HepG2 (cell line): ENCODE results near the gene RBFOX1. TPM values are rescaled to one million over a fixed set of nuclear protein-coding genes. Genes with fewer than 3 reads are reported as not detected.

Experiments used
- ATAC-seq: fragments of 200-7000 bp; cut with Tn5 transposase; 3 replicates; pipeline ENCODE4 v1.9.1; 2020; ENCODE audit warnings: mild to moderate bottlenecking, moderate library complexity
- BruUV-seq: library from RNA; stranded (reverse); fragments of 400-500 nt; replicated peaks from 2 replicates; lab custom pipeline; 2021; lab: Mats Ljungman, UMichigan
- CTCF ChIA-PET: fragments of 300-600 bp; formaldehyde crosslinking; extraction: SDS; loops from one replicate; lab custom pipeline; 2021; ENCODE audit warnings: low total read pairs, inconsistent platforms, low intra/inter-chr PET ratio; lab: Yijun Ruan, JAX
- POLR2A ChIA-PET: fragments of 350-600 bp; sonication (Branson Sonifier 250); formaldehyde crosslinking; loops from one replicate; lab custom pipeline; 2020; ENCODE audit warnings: antibody characterized with exemption, inconsistent platforms; lab: Yijun Ruan, JAX
- DNase-seq: peaks from one replicate; pipeline ENCODE4 v3.0.0-alpha.2; 2015; ENCODE audit warnings: low spot score
- FAIRE-seq: peaks from 3 replicates; lab custom pipeline; 2011; peaks lifted over from hg19 to GRCh38; lab: Jason Lieb, UNC
- H2AFZ ChIP-seq: one replicate; pipeline ENCODE4 v1.6.1; 2011; ENCODE audit warnings: low read length, inconsistent platforms
- H3K27ac ChIP-seq: fragments of 300-600 bp; 3 replicates; pipeline ENCODE4 v1.8.0; 2011; ENCODE audit warnings: mixed run types, mild to moderate bottlenecking, mixed read lengths, low read length, inconsistent platforms; ENCODE audit not compliant: insufficient read depth; ENCODE audit errors: extremely low read length
- H3K27me3 ChIP-seq, 2 experiments: fragments of 200-600 bp in 1 of 2; 2 replicates in 1 of 2; 3 replicates in 1 of 2; pipeline versions ENCODE4 v1.6.0 to v1.8.0; 2011; ENCODE audit warnings: low read length in 2 of 2, mild to moderate bottlenecking in 2 of 2, moderate library complexity in 2 of 2, inconsistent platforms in 1 of 2; ENCODE audit not compliant: insufficient read depth in 2 of 2, control insufficient read depth in 1 of 2
- H3K36me3 ChIP-seq, 2 experiments: fragments of 200-600 bp in 1 of 2; replicated peaks in 1 of 2; 2 replicates in 1 of 2; 3 replicates in 1 of 2; pipeline versions ENCODE4 v1.5.1 to v1.8.0; 2011; ENCODE audit warnings: low read length in 2 of 2, inconsistent platforms in 1 of 2; ENCODE audit not compliant: insufficient read depth in 2 of 2, control insufficient read depth in 1 of 2
- H3K4me1 ChIP-seq: 2 replicates; pipeline ENCODE4 v1.5.1; 2012; ENCODE audit warnings: low read length, inconsistent platforms; ENCODE audit not compliant: insufficient read depth
- H3K4me2 ChIP-seq: 2 replicates; pipeline ENCODE4 v1.6.0; 2011; ENCODE audit warnings: low read depth, low read length, inconsistent platforms
- H3K4me3 ChIP-seq, 3 experiments: fragments of 200-600 bp in 1 of 3; sonication (generic), shearing (Covaris generic) in 1 of 3; replicated peaks in 1 of 3; 2 replicates each; pipeline ENCODE4 v1.5.1; 2011 to 2016; ENCODE audit warnings: low read length in 3 of 3, inconsistent platforms in 2 of 3, low read depth in 2 of 3, mild to moderate bottlenecking in 2 of 3, control low read depth in 1 of 3, mixed read lengths in 1 of 3; ENCODE audit not compliant: insufficient read depth in 1 of 3
- H3K79me2 ChIP-seq: one replicate; pipeline ENCODE4 v1.6.1; 2011; ENCODE audit warnings: low read length, inconsistent platforms; ENCODE audit not compliant: insufficient read depth
- H3K9ac ChIP-seq: 2 replicates; pipeline ENCODE4 v1.6.0; 2011; ENCODE audit warnings: mild to moderate bottlenecking, low read depth, low read length, inconsistent platforms; ENCODE audit not compliant: insufficient read depth
- H3K9me3 ChIP-seq: 2 replicates; pipeline ENCODE4 v1.5.1; 2012; ENCODE audit warnings: mild to moderate bottlenecking, low read length
- H4K20me1 ChIP-seq: 2 replicates; pipeline ENCODE4 v1.6.0; 2011; ENCODE audit warnings: inconsistent platforms, mild to moderate bottlenecking, low read length, moderate library complexity; ENCODE audit not compliant: insufficient read depth
- ELF1 ChIP-seq: sonication (generic); formaldehyde crosslinking; IDR thresholded peaks from 2 replicates; pipeline ENCODE4 v1.4.0; 2020; ENCODE audit warnings: missing genetic modification reagents
- FOXA1 ChIP-seq, 2 experiments: fragments of 450-650 bp in 1 of 2; sonication (generic) in 1 of 2; formaldehyde crosslinking in 1 of 2; IDR thresholded peaks; 2 replicates each; pipeline versions ENCODE4 v1.4.0 to v1.6.1; 2016 to 2020; ENCODE audit warnings: missing genetic modification reagents in 1 of 2
- KLF16 ChIP-seq, 2 experiments: sonication (generic) in 1 of 2; formaldehyde crosslinking in 1 of 2; IDR thresholded peaks; 2 replicates each; pipeline versions ENCODE4 v1.6.1 to v1.8.0; 2016 to 2023; ENCODE audit warnings: missing genetic modification reagents in 2 of 2, missing compliant biosample characterization in 1 of 2
- TBX3 ChIP-seq: fragments of 450-650 bp; IDR thresholded peaks from 2 replicates; pipeline ENCODE4 v1.6.1; 2017; ENCODE audit warnings: antibody characterized with exemption, mild to moderate bottlenecking, inconsistent platforms, borderline replicate concordance
- TFDP1 ChIP-seq: IDR thresholded peaks from 2 replicates; pipeline ENCODE4 v1.6.1; 2016; ENCODE audit warnings: missing compliant biosample characterization, missing genetic modification reagents, borderline replicate concordance
- YEATS4 ChIP-seq: sonication (generic); formaldehyde crosslinking; IDR thresholded peaks from 2 replicates; pipeline ENCODE4 v1.4.0; 2020; ENCODE audit warnings: missing genetic modification reagents, borderline replicate concordance
- ZBTB1 ChIP-seq: sonication (generic); formaldehyde crosslinking; IDR thresholded peaks from 2 replicates; pipeline ENCODE4 v1.4.0; 2020; ENCODE audit warnings: missing genetic modification reagents, borderline replicate concordance
- ZNF362 ChIP-seq: sonication (generic); formaldehyde crosslinking; IDR thresholded peaks from 2 replicates; pipeline ENCODE4 v1.4.0; 2020; ENCODE audit warnings: missing genetic modification reagents, mild to moderate bottlenecking, borderline replicate concordance
- ZNF557 ChIP-seq: sonication (generic); formaldehyde crosslinking; IDR thresholded peaks from 2 replicates; pipeline ENCODE4 v1.4.0; 2020; ENCODE audit warnings: missing genetic modification reagents
- WGBS: methylation state at CpG from one replicate; pipeline ENCODE4 v1.1.6; 2017; ENCODE audit warnings: low lambda C conversion rate; 5-methylcytosine and 5-hydroxymethylcytosine counted together
- in situ Hi-C: cut with HindIII; loops from 2 replicates; pipeline ENCODE4 v1.10.0; 2017; ENCODE audit warnings: low pct_unique_long_range_greater_than_20kb; ENCODE audit not compliant: extremely low pct_ligation_motif_present
- intact Hi-C: fragments of 100-400 bp; cut with micrococcal nuclease; formaldehyde crosslinking; loops from one replicate; pipeline ENCODE4 v1.10.0; 2022; ENCODE audit not compliant: unreplicated experiment
- polyA plus RNA-seq, 8 experiments: library from polyadenylated mRNA; depleted of rRNA in 3 of 8; stranded (reverse) in 7 of 8; unstranded in 1 of 8; fragments of >200 nt; fragmentation: Illumina TruSeq in 4 of 8; extraction: Trizol in 4 of 8; gene quantifications; 2 replicates each; pipeline versions ENCODE4 v1.2.1 to v1.2.3, GENCODE V29; 2011 to 2016; ENCODE audit warnings: low read depth in 4 of 8, missing spikeins in 1 of 8, mixed read lengths in 1 of 8; ENCODE audit not compliant: insufficient read depth in 1 of 8
- total RNA-seq, 5 experiments: library from RNA; depleted of rRNA; stranded (reverse); fragments of >200 nt; fragmentation: Illumina TruSeq; extraction: Trizol; gene quantifications; 2 replicates each; pipeline ENCODE4 v1.2.3, GENCODE V29; 2016; ENCODE audit warnings: low read depth in 1 of 5

Gene RBFOX1
- total and polyA plus RNA-seq, 2 of the 13 experiments (the other 11 are each of a cell fraction or from before 2014, with no cell fraction given), result not detected

DNA sequence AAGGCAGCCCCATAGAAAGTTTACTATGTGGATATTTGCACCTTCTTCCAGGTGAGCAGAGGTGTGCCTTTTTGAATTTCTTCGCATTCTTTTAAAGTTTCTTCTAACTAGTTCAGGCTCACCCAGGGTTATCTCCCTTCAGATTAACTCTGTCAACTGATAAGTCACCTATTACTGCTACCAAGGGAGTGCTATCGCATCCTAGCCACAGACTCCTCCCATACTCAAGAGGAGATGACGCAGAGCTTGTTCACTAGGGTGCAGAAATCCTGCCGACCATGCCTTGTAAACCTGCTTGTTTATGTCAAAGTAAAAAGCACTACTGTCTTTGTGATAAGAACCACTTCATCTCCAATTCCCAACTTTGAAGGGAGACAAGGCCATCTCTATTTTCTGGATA, 390.1 kb downstream of the RBFOX1 start (continued):
- TF ChIP-seq YEATS4, result no peak
- no peak for TF ChIP-seq KLF16 (CRISPR knock-in tag; IDR thresholded peaks at IDR 0.05)
- no peak for TF ChIP-seq ZNF557 (CRISPR knock-in tag)

GRCh38 chr16:7731141-7731540, 398.5 kb downstream of the RBFOX1 start:
- CTCF ChIA-PET, result no interaction called here
- ATAC-seq (no peak), DNase-seq (no peak), FAIRE-seq (no peak)
- intact Hi-C loops, result no loop called here
- POLR2A ChIA-PET, result no interaction called here
- Histone ChIP-seq H4K20me1 (no peaks in the 10 kb centered on the region), H3K4me2 (no peak overlapping the region), H3K4me3 (no peak overlapping the region), H3K9me3 (peaks cover 47% of the 10 kb centered on the region), H3K4me1 (no peaks in the 10 kb centered on the region), H3K36me3 (no peaks in the 10 kb centered on the region), H3K79me2 (no peaks in the 10 kb centered on the region), H3K9ac (no peak overlapping the region), H3K27ac (no peak overlapping the region), H2AFZ (no peak overlapping the region), H3K27me3 (no peaks in the 10 kb centered on the region)
- in situ Hi-C loops, result no loop called here
- BruUV-seq, result no TSS peak
- WGBS, result 16% methylated on average over 5 of the region's 5 CpGs
- TF ChIP-seq ELF1, result no peak
- TF ChIP-seq ZBTB1, result no peak
- no peak for TF ChIP-seq TFDP1
- no peak for TF ChIP-seq ZNF362
- no peak for TF ChIP-seq TBX3
- no peak for TF ChIP-seq FOXA1 (IDR thresholded peaks at IDR 0.05)
- TF ChIP-seq FOXA1 (CRISPR knock-in tag; IDR thresholded peaks at IDR 0.05), result no peak
